ENCODE measurements around the gene PPP2R3C.
"Not testable (repeated sequence)": the region's sequence is repeated elsewhere in the genome, so short reads cannot be mapped to it uniquely, and the experiment has no call there.

The PPP2R3C gene

GRCh38 chr14:35113308-35113950, 8.4 kb downstream of the PPP2R3C start:
- Histone ChIP-seq H3K4me1 (ENCODE audit: insufficient read depth, low read length) (no peaks in the 10 kb centered on the region), H3K36me3 (ENCODE audit: insufficient read depth, low read length) (0 out of 2 replicates have a peak, but pooled peaks cover 8% of the 10 kb centered on the region), H3K9me3 (ENCODE audit: control insufficient read depth, insufficient read depth, low read length) (no peaks in the 10 kb centered on the region; the same call in 1 of the 2 replicates), H3K9ac (ENCODE audit: low read depth, low read length) (no peak overlapping the region)

GRCh38 chr14:35112641-35113040, 9.1 kb downstream of the PPP2R3C start:
- Histone ChIP-seq H3K9ac (ENCODE audit: low read depth, low read length) (no peak overlapping the region), H3K9me3 (ENCODE audit: control insufficient read depth, insufficient read depth, low read length) (no peaks in the 10 kb centered on the region; the same call in 1 of the 2 replicates), H3K4me1 (ENCODE audit: insufficient read depth, low read length) (no peaks in the 10 kb centered on the region), H3K36me3 (ENCODE audit: insufficient read depth, low read length) (0 out of 2 replicates have a peak, but pooled peaks cover 8% of the 10 kb centered on the region)

GRCh38 chr14:35107866-35108265, 13.9 kb downstream of the PPP2R3C start:
- 0 out of 2 replicates have a peak, but pooled peaks cover 8% of the 10 kb centered on the region for H3K36me3 ChIP-seq (ENCODE audit: insufficient read depth, low read length)
- H3K4me1 ChIP-seq (ENCODE audit: insufficient read depth, low read length): no peaks in the 10 kb centered on the region
- H3K9me3 ChIP-seq (ENCODE audit: control insufficient read depth, insufficient read depth, low read length): no peaks in the 10 kb centered on the region; the same call in 1 of the 2 replicates
- H3K9ac ChIP-seq (ENCODE audit: low read depth, low read length): no peak overlapping the region

- H3K36me3 ChIP-seq (ENCODE audit: insufficient read depth, low read length): not testable (repeated sequence)
Measured at GRCh38 chr14:35094645-35095044, 27.1 kb downstream of the PPP2R3C start.

GRCh38 chr14:35088514-35088913, 33.3 kb downstream of the PPP2R3C start:
- Histone ChIP-seq H3K9me3 (ENCODE audit: control insufficient read depth, insufficient read depth, low read length) (no peaks in the 10 kb centered on the region; the same call in 1 of the 2 replicates), H3K9ac (ENCODE audit: low read depth, low read length) (no peak overlapping the region), H3K4me1 (ENCODE audit: insufficient read depth, low read length) (no peaks in the 10 kb centered on the region), H3K36me3 (ENCODE audit: insufficient read depth, low read length) (no peaks in the 10 kb centered on the region; the same call in 1 of the 2 replicates)

More at GRCh38 chr14:35094645-35095044, 27.1 kb downstream of the PPP2R3C start:
- H3K9me3 ChIP-seq (ENCODE audit: control insufficient read depth, insufficient read depth, low read length); H3K4me1 ChIP-seq (ENCODE audit: insufficient read depth, low read length); H3K9ac ChIP-seq (ENCODE audit: low read depth, low read length): not testable (repeated sequence)

- H3K36me3 ChIP-seq (ENCODE audit: insufficient read depth, low read length): no peaks in the 10 kb centered on the region; the same call in 1 of the 2 replicates
- no peak overlapping the region for H3K9ac ChIP-seq (ENCODE audit: low read depth, low read length)
Measured at GRCh38 chr14:35085441-35085840, 36.3 kb downstream of the PPP2R3C start.

GRCh38 chr14:35083530-35084150, 38.1 kb downstream of the PPP2R3C start:
- H3K4me1 ChIP-seq (ENCODE audit: insufficient read depth, low read length): no peaks in the 10 kb centered on the region
- no peaks in the 10 kb centered on the region for H3K9me3 ChIP-seq (ENCODE audit: control insufficient read depth, insufficient read depth, low read length)
- H3K36me3 ChIP-seq (ENCODE audit: insufficient read depth, low read length): no peaks in the 10 kb centered on the region; the same call in 1 of the 2 replicates
- no peak overlapping the region for H3K9ac ChIP-seq (ENCODE audit: low read depth, low read length)

More at GRCh38 chr14:35085441-35085840, 36.3 kb downstream of the PPP2R3C start:
- Histone ChIP-seq H3K4me1 (ENCODE audit: insufficient read depth, low read length) (no peaks in the 10 kb centered on the region), H3K9me3 (ENCODE audit: control insufficient read depth, insufficient read depth, low read length) (no peaks in the 10 kb centered on the region; the same call in 1 of the 2 replicates)

GRCh38 chr14:35079742-35080141, 42.0 kb downstream of the PPP2R3C start:
- H3K36me3 ChIP-seq (ENCODE audit: insufficient read depth, low read length): no peaks in the 10 kb centered on the region; the same call in 1 of the 2 replicates
- no peak overlapping the region for H3K9ac ChIP-seq (ENCODE audit: low read depth, low read length)
- no peaks in the 10 kb centered on the region for H3K9me3 ChIP-seq (ENCODE audit: control insufficient read depth, insufficient read depth, low read length)
- no peaks in the 10 kb centered on the region for H3K4me1 ChIP-seq (ENCODE audit: insufficient read depth, low read length)

- no peaks in the 10 kb centered on the region for H3K36me3 ChIP-seq (ENCODE audit: insufficient read depth, low read length)
- no peak overlapping the region for H3K9ac ChIP-seq (ENCODE audit: low read depth, low read length)
- no peaks in the 10 kb centered on the region for H3K9me3 ChIP-seq (ENCODE audit: control insufficient read depth, insufficient read depth, low read length)
- H3K4me1 ChIP-seq (ENCODE audit: insufficient read depth, low read length): no peaks in the 10 kb centered on the region
Measured at GRCh38 chr14:35078082-35078481, 43.7 kb downstream of the PPP2R3C start.

GRCh38 chr14:35073486-35073885, 48.3 kb downstream of the PPP2R3C start:
- no peaks in the 10 kb centered on the region for H3K4me1 ChIP-seq (ENCODE audit: insufficient read depth, low read length)
- H3K9ac ChIP-seq (ENCODE audit: low read depth, low read length): no peak overlapping the region
- H3K9me3 ChIP-seq (ENCODE audit: control insufficient read depth, insufficient read depth, low read length): no peaks in the 10 kb centered on the region
- H3K36me3 ChIP-seq (ENCODE audit: insufficient read depth, low read length): peaks cover 6% of the 10 kb centered on the region; the same call in 1 of the 2 replicates

GRCh38 chr14:35072226-35072625, 49.6 kb downstream of the PPP2R3C start:
- no peaks in the 10 kb centered on the region for H3K9me3 ChIP-seq (ENCODE audit: control insufficient read depth, insufficient read depth, low read length)
- no peak overlapping the region for H3K9ac ChIP-seq (ENCODE audit: low read depth, low read length)
- H3K4me1 ChIP-seq (ENCODE audit: insufficient read depth, low read length): no peaks in the 10 kb centered on the region
- peaks cover 8% of the 10 kb centered on the region; the same call in 1 of the 2 replicates for H3K36me3 ChIP-seq (ENCODE audit: insufficient read depth, low read length)

- Histone ChIP-seq H3K9ac (ENCODE audit: low read depth, low read length) (no peak overlapping the region), H3K9me3 (ENCODE audit: control insufficient read depth, insufficient read depth, low read length) (no peaks in the 10 kb centered on the region), H3K36me3 (ENCODE audit: insufficient read depth, low read length) (peaks cover 8% of the 10 kb centered on the region; the same call in 1 of the 2 replicates), H3K4me1 (ENCODE audit: insufficient read depth, low read length) (no peaks in the 10 kb centered on the region)
Measured at GRCh38 chr14:35068238-35069012, 53.4 kb downstream of the PPP2R3C start.

GRCh38 chr14:35065731-35066130, 56.1 kb downstream of the PPP2R3C start:
- not testable (repeated sequence) for H3K4me1 ChIP-seq (ENCODE audit: insufficient read depth, low read length)

GRCh38 chr14:35061113-35061791, 60.5 kb downstream of the PPP2R3C start:
- H3K36me3 ChIP-seq (ENCODE audit: insufficient read depth, low read length); H3K9me3 ChIP-seq (ENCODE audit: control insufficient read depth, insufficient read depth, low read length); H3K9ac ChIP-seq (ENCODE audit: low read depth, low read length): not testable (repeated sequence)
- H3K4me1 ChIP-seq (ENCODE audit: insufficient read depth, low read length): peaks cover 14% of the 10 kb centered on the region; the same call in 1 of the 2 replicates

More at GRCh38 chr14:35065731-35066130, 56.1 kb downstream of the PPP2R3C start:
- not testable (repeated sequence) for H3K9me3 ChIP-seq (ENCODE audit: control insufficient read depth, insufficient read depth, low read length); H3K36me3 ChIP-seq (ENCODE audit: insufficient read depth, low read length); H3K9ac ChIP-seq (ENCODE audit: low read depth, low read length)
